Brain microvascular endothelial cell (primary cell): ENCODE data around the gene MTFP1.

Source experiments
- DNase-seq: peaks from one replicate; pipeline ENCODE4 v3.0.0-alpha.2; 2020
- H3K27ac ChIP-seq: fragments of 250-450 bp; sonication (Bioruptor Pico); 2 replicates; pipeline ENCODE4 v1.5.1; 2020; ENCODE audit warnings: mild to moderate bottlenecking, moderate library complexity
- H3K27me3 ChIP-seq: fragments of 250-450 bp; sonication (Bioruptor Pico); replicated peaks from 2 replicates; pipeline ENCODE4 v1.5.1; 2020; ENCODE audit warnings: mild to moderate bottlenecking
- H3K36me3 ChIP-seq: fragments of 250-450 bp; sonication (Bioruptor Pico); replicated peaks from 2 replicates; pipeline ENCODE4 v1.5.1; 2020; ENCODE audit warnings: mild to moderate bottlenecking
- H3K4me3 ChIP-seq: 2 replicates; pipeline ENCODE4 v1.5.1; 2011; ENCODE audit warnings: low read depth, mild to moderate bottlenecking, control low read depth, low read length, moderate library complexity
- CTCF ChIP-seq: IDR thresholded peaks from 2 replicates; pipeline ENCODE4 v1.5.1; 2011; ENCODE audit warnings: low read depth, mild to moderate bottlenecking, moderate library complexity, low read length, control low read depth, inconsistent platforms; ENCODE audit errors: missing control alignments
- in situ Hi-C: cut with HindIII; loops from 2 replicates; pipeline ENCODE4 v1.10.0; 2017; ENCODE audit warnings: low sequenced_read_pairs, low pct_ligation_motif_present

Gene MTFP1

DNA sequence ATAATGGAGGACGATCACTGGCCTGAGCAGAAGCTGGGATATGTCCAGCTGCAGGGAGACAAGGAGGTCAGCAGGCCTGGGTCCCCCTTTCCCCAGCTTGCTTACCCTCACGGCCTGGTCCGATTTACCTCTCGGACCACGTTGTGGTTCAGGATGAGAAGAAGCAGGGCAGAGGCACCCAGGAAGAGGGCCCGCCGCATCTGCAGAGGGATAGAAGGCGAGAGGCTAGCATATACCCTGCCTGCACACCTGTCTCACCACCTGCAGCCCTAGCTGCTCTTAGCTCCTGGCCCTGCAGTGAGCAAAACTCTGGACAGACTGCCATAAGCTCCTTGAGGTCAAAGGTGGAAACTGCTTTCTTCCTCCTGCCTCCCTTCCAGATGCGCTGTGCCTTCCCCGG is 39.6 kb upstream of the MTFP1 start:
- TF ChIP-seq CTCF: no peak

DNA sequence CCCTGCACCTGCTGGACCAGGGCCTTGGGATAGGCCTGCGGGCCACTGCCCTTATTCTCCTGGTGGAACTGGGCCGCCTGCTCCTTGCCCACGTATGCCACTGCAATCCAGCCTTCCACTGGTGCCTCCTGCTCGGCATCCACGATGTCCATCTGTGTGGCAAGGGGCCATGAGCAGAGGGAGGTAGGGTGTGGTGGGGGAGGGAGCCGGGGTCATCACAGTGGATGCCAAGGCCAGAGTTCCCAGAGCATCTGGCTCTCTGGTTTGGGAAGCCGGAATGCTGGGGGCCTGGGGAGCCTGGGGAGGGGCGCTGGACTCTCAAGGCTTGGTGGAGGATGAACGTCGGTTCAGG is 39.0 kb upstream of the MTFP1 start:
- DNase-seq: no peak
- Histone ChIP-seq H3K4me3 (peak overlapping the region; percentile 67), H3K36me3 (peaks cover 7% of the 10 kb centered on the region), H3K27me3 (no peaks in the 10 kb centered on the region), H3K27ac (peak overlapping the region; percentile 76)
- in situ Hi-C loops: no loop called here
- no peak for TF ChIP-seq CTCF

More for the DNA sequence above, 39.6 kb upstream of the MTFP1 start:
- Histone ChIP-seq H3K27me3 (no peaks in the 10 kb centered on the region), H3K36me3 (peaks cover 11% of the 10 kb centered on the region), H3K4me3 (no peak overlapping the region), H3K27ac (no peak overlapping the region)
- DNase-seq: no peak
- in situ Hi-C loops: no loop called here

DNA sequence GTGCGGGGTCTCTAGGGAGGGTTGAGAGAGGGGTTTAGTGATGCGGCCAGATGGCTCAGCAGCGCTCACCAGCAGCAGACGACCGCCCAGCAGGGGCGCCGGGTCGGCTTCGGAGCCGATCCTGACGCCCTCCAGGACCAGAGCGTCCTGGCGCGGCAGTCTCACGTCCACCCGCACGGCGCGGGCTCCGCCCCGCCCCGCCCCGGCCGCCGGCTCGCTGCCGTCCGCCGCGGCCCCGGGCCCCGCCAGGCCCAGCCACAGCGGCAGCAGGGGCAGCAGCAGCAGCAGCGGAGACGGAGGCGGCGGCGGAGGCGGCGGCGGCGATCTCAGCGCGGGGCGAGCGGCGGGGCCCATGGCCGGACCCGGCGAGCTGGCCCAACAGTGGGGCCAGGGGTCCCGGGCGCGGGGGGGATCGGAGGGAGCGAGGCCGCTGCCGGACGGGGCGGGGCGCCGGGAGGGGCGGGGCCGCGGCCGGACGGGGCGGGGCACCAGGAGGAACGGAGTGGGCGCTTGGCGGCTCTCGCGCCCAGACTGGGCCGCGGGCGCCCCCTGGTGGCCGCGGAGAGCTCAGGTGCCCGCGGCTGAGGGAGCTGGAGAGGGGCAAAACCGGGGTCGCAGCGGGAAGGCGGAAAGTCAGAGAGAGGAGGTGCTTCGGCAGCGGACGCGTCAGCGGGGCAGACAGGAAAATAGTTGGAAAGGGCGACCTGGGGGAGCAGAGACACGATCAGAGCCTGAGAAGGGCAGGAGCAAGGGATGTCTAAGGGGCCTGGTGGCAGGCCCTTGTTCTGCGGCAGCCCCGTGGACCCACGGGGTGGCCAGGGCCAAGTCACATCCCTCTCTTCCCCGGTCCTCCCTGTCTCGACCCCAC is 38.4 kb upstream of the MTFP1 start, which contains the start of gene RNF215:
TSS of gene RNF215 (minus strand) at position 452 of the 868 bp plus-strand sequence. CDS start at position 354, 98 bp downstream.
- in situ Hi-C loops: no loop called here
- Histone ChIP-seq H3K36me3 (peaks cover 4% of the 10 kb centered on the region), H3K27ac (peak within 1 kb of the TSS; percentile 76), H3K4me3 (peak within 1 kb of the TSS; percentile 67), H3K27me3 (no peaks in the 10 kb centered on the region)
- TF ChIP-seq CTCF: peak; percentile 72
- peak; percentile 34 for DNase-seq

- peak; percentile 45 for DNase-seq
- in situ Hi-C loops: no loop called here
- Histone ChIP-seq H3K27me3 (no peaks in the 10 kb centered on the region), H3K27ac (no peak overlapping the region), H3K4me3 (no peak overlapping the region), H3K36me3 (no peaks in the 10 kb centered on the region)
- TF ChIP-seq CTCF: peak; percentile 87
Observed at GRCh38 chr22:30390974-30391691, 34.4 kb upstream of the MTFP1 start.

- in situ Hi-C loops: no loop called here
- no peak for TF ChIP-seq CTCF
Observed at GRCh38 chr22:30392661-30393321, 32.8 kb upstream of the MTFP1 start.

More at GRCh38 chr22:30392661-30393321, 32.8 kb upstream of the MTFP1 start:
- no peaks in the 10 kb centered on the region for H3K36me3 ChIP-seq
- no peaks in the 10 kb centered on the region for H3K27me3 ChIP-seq
- no peak overlapping the region for H3K27ac ChIP-seq
- DNase-seq: no peak
- no peak overlapping the region for H3K4me3 ChIP-seq
